Measurements from ENCODE around the gene CTAG1A. TPM values are rescaled to one million over a fixed set of nuclear protein-coding genes. Genes with fewer than 3 reads are reported as not detected.

The CTAG1A gene
- total RNA-seq, 1 donor from 2014 or later: not detected

DNA sequence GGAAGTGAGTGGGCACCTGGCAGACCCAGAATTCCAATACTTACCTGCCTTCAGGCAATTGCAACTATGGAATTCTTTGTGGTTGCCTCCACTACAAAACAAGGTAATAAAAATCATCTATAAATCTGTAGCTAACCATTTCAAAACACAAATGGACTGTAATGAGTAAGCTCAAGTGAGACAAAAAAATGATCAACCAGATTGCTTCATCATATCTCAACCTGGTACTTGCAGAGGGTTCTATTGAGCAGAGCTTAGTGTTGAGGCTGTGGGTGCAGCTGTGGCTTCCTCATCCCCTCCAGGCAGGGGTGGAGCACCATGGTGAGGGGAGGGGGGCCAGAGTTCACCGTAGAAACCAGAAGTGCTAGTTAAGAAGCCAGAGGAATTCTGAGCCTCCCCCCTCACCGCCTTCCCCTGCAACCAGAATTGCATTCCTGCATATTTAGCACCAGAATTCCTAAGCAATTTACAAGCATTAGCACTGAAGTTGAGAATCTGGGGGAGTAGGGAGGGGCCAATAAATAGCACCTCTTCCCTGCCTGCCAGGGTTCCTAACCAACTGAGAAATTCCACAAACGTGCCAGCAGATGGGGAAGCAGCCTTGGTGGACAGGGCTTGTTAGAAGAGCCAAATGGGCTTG lies 11.5 kb downstream of the CTAG1A start:
- DNase-seq (ENCODE audit: low read depth) (peak; percentile 76), FAIRE-seq (no peak)
- TF ChIP-seq, protein P1, sequence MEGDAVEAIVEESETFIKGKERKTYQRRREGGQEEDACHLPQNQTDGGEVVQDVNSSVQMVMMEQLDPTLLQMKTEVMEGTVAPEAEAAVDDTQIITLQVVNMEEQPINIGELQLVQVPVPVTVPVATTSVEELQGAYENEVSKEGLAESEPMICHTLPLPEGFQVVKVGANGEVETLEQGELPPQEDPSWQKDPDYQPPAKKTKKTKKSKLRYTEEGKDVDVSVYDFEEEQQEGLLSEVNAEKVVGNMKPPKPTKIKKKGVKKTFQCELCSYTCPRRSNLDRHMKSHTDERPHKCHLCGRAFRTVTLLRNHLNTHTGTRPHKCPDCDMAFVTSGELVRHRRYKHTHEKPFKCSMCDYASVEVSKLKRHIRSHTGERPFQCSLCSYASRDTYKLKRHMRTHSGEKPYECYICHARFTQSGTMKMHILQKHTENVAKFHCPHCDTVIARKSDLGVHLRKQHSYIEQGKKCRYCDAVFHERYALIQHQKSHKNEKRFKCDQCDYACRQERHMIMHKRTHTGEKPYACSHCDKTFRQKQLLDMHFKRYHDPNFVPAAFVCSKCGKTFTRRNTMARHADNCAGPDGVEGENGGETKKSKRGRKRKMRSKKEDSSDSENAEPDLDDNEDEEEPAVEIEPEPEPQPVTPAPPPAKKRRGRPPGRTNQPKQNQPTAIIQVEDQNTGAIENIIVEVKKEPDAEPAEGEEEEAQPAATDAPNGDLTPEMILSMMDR (IDR thresholded peaks at IDR 0.05; ENCODE audit: insufficient read depth, low read length, severe bottlenecking): no peak
- no peak overlapping the region for H3K4me3 ChIP-seq (ENCODE audit: low read depth, low read length)
- H3K27me3 ChIP-seq (ENCODE audit: control insufficient read depth, insufficient read depth, low read length): no peaks in the 10 kb centered on the region
- no peaks in the 10 kb centered on the region for H3K36me3 ChIP-seq (ENCODE audit: control insufficient read depth, insufficient read depth, low read length)

- TF ChIP-seq, protein P1 (IDR thresholded peaks at IDR 0.05; ENCODE audit: insufficient read depth, low read length, severe bottlenecking): no peak
- H3K27me3 ChIP-seq (ENCODE audit: control insufficient read depth, insufficient read depth, low read length): no peaks in the 10 kb centered on the region
- H3K4me3 ChIP-seq (ENCODE audit: low read depth, low read length): no peak overlapping the region
- DNase-seq (ENCODE audit: low read depth) (no peak), FAIRE-seq (no peak)
- H3K36me3 ChIP-seq (ENCODE audit: control insufficient read depth, insufficient read depth, low read length): no peaks in the 10 kb centered on the region
Observed at GRCh38 chrX:154597221-154597620, 12.3 kb downstream of the CTAG1A start.

GRCh38 chrX:154598656-154599055 lies 13.7 kb downstream of the CTAG1A start:
- DNase-seq (ENCODE audit: low read depth) (no peak), FAIRE-seq (no peak)

GRCh38 chrX:154599531-154599930 lies 14.6 kb downstream of the CTAG1A start:
- Histone ChIP-seq H3K4me3 (ENCODE audit: low read depth, low read length) (no peak overlapping the region), H3K36me3 (ENCODE audit: control insufficient read depth, insufficient read depth, low read length) (no peaks in the 10 kb centered on the region), H3K27me3 (ENCODE audit: control insufficient read depth, insufficient read depth, low read length) (no peaks in the 10 kb centered on the region)
- no peak for DNase-seq (ENCODE audit: low read depth)
- FAIRE-seq: no peak
- TF ChIP-seq, protein P1 (IDR thresholded peaks at IDR 0.05; ENCODE audit: insufficient read depth, low read length, severe bottlenecking): no peak

More at GRCh38 chrX:154598656-154599055, 13.7 kb downstream of the CTAG1A start:
- no peaks in the 10 kb centered on the region for H3K27me3 ChIP-seq (ENCODE audit: control insufficient read depth, insufficient read depth, low read length)
- TF ChIP-seq, protein P1 (IDR thresholded peaks at IDR 0.05; ENCODE audit: insufficient read depth, low read length, severe bottlenecking): no peak
- no peak overlapping the region for H3K4me3 ChIP-seq (ENCODE audit: low read depth, low read length)
- H3K36me3 ChIP-seq (ENCODE audit: control insufficient read depth, insufficient read depth, low read length): no peaks in the 10 kb centered on the region

DNA sequence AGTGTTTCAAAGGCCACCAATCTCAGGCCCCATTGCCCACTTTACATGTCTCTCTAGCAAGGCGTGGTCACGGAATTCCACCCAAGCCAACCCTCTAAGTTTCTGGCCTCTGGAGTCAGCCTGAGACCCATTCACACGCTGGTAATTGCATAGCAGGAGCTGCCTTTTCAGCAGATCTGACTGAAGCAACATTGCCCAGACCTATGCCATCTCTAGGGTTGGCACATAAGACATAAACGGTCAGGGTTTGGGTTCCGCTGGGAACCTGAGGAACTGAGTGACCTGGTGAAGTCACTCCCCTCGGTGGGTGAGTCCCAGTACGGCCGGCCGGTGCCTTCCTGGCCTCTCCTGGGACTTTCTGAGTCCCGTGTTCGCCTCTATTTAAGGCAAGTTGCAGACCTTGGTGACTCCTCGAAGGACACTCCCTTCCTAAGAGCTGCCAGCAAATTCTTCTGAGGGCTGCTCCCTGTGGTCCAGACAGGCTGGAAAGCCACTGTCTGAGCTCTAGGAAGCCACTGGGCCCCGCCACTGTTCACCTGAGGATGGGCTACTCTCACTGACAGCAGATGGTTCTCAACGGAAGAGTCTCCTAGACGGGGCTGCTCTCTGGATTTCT lies 15.9 kb downstream of the CTAG1A start:
- DNase-seq (ENCODE audit: low read depth) (no peak), FAIRE-seq (no peak)
- Histone ChIP-seq H3K27me3 (ENCODE audit: control insufficient read depth, insufficient read depth, low read length) (no peaks in the 10 kb centered on the region), H3K36me3 (ENCODE audit: control insufficient read depth, insufficient read depth, low read length) (no peaks in the 10 kb centered on the region), H3K4me3 (ENCODE audit: low read depth, low read length) (no peak overlapping the region)
- TF ChIP-seq, protein P1 (IDR thresholded peaks at IDR 0.05; ENCODE audit: insufficient read depth, low read length, severe bottlenecking): no peak

Measured in bronchial epithelial cell (primary cell).